Ectodermal cell (in vitro differentiated cells): ENCODE measurements around the gene MEOX2. TPM values are rescaled to one million over a fixed set of nuclear protein-coding genes. Genes with fewer than 3 reads are reported as not detected.

Experiments
- H3K27ac ChIP-seq: 2 replicates; pipeline ENCODE4 v1.7.0; 2013; ENCODE audit warnings: mild to moderate bottlenecking, low read depth, low read length; ENCODE audit not compliant: insufficient read depth, poor library complexity, severe bottlenecking
- H3K27me3 ChIP-seq: 2 replicates; pipeline ENCODE4 v1.7.0; 2013; ENCODE audit warnings: mild to moderate bottlenecking, low read length; ENCODE audit not compliant: insufficient read depth, control insufficient read depth, poor library complexity, severe bottlenecking
- H3K36me3 ChIP-seq: one replicate; pipeline ENCODE4 v1.7.0; 2013; ENCODE audit warnings: low read length; ENCODE audit not compliant: control insufficient read depth, insufficient read depth
- H3K4me1 ChIP-seq: one replicate; pipeline ENCODE4 v1.7.0; 2013; ENCODE audit warnings: low read length; ENCODE audit not compliant: control insufficient read depth, insufficient read depth
- H3K4me3 ChIP-seq: 2 replicates; pipeline ENCODE4 v1.7.0; 2013; ENCODE audit warnings: low read depth, low read length, control low read depth; ENCODE audit not compliant: insufficient read depth
- H3K9me3 ChIP-seq: 2 replicates; pipeline ENCODE4 v1.7.0; 2013; ENCODE audit warnings: mild to moderate bottlenecking, low read length, moderate library complexity; ENCODE audit not compliant: control insufficient read depth
- WGBS, 2 experiments: methylation state at CpG; one replicate each; pipeline ENCODE4 v1.1.7; 2013; ENCODE audit warnings: missing lambda C conversion rate in 2 of 2; 5-methylcytosine and 5-hydroxymethylcytosine counted together
- polyA plus RNA-seq, 4 experiments: library from polyadenylated mRNA; stranded (reverse); fragments of 50-300 nt; gene quantifications; one replicate each; pipeline ENCODE4 v1.2.3, GENCODE V29; 2013

Gene MEOX2
- not detected for polyA plus RNA-seq (2013, experiment 1 of 4)
- polyA plus RNA-seq (2013, experiment 2 of 4): 0.12 TPM
- not detected for polyA plus RNA-seq (2013, experiment 3 of 4)
- polyA plus RNA-seq (2013, experiment 4 of 4): 0.24 TPM

GRCh38 chr7:15686295-15686956 is at the start of gene MEOX2:
MEOX2 (minus strand) TSS chr7:15686683; CDS start chr7:15686402, 281 bp downstream.
- Histone ChIP-seq H3K9me3 (no peaks in the 10 kb centered on the region), H3K36me3 (no peaks in the 10 kb centered on the region), H3K27ac (no peak within 1 kb of the TSS), H3K4me1 (peaks cover 22% of the 10 kb centered on the region), H3K4me3 (peak within 1 kb of the TSS; percentile 19), H3K27me3 (peaks cover 71% of the 10 kb centered on the region)
- WGBS, 2 experiments: 2% methylated on average over 32 of the region's 32 CpGs

- no peaks in the 10 kb centered on the region for H3K4me1 ChIP-seq
- H3K27ac ChIP-seq: no peak overlapping the region
- no peak overlapping the region for H3K4me3 ChIP-seq
- H3K27me3 ChIP-seq: no peaks in the 10 kb centered on the region
- H3K36me3 ChIP-seq: no peaks in the 10 kb centered on the region
- no peaks in the 10 kb centered on the region for H3K9me3 ChIP-seq
These were observed 43.3 kb upstream of the MEOX2 start for GRCh38 chr7:15729746-15730145.

- Histone ChIP-seq H3K27me3 (no peaks in the 10 kb centered on the region), H3K27ac (no peak overlapping the region), H3K36me3 (no peaks in the 10 kb centered on the region), H3K4me1 (no peaks in the 10 kb centered on the region), H3K9me3 (no peaks in the 10 kb centered on the region), H3K4me3 (no peak overlapping the region)
- 83 to 91% methylated on average over 1 to 3 of the region's 3 CpGs for WGBS, 2 experiments
These were observed 38.6 kb upstream of the MEOX2 start for GRCh38 chr7:15725051-15725450.

- H3K36me3 ChIP-seq: no peaks in the 10 kb centered on the region
- H3K4me1 ChIP-seq: no peaks in the 10 kb centered on the region
- no peak overlapping the region for H3K4me3 ChIP-seq
- H3K27ac ChIP-seq: no peak overlapping the region
- no peaks in the 10 kb centered on the region for H3K9me3 ChIP-seq
- H3K27me3 ChIP-seq: no peaks in the 10 kb centered on the region
These were observed 37.4 kb upstream of the MEOX2 start for GRCh38 chr7:15723841-15724240.

- no peaks in the 10 kb centered on the region for H3K27me3 ChIP-seq
- no peak overlapping the region for H3K4me3 ChIP-seq
- WGBS, 2 experiments: 32% methylated on average over 5 of the region's 5 CpGs; no CpG with 5 or more reads in 1 of the 2 experiments
- H3K9me3 ChIP-seq: no peaks in the 10 kb centered on the region
- H3K4me1 ChIP-seq: no peaks in the 10 kb centered on the region
- no peaks in the 10 kb centered on the region for H3K36me3 ChIP-seq
- no peak overlapping the region for H3K27ac ChIP-seq
These were observed 34.5 kb upstream of the MEOX2 start for GRCh38 chr7:15720849-15721471.

GRCh38 chr7:15719311-15719710 is 32.8 kb upstream of the MEOX2 start:
- Histone ChIP-seq H3K27ac (no peak overlapping the region), H3K9me3 (no peaks in the 10 kb centered on the region), H3K4me3 (no peak overlapping the region), H3K4me1 (no peaks in the 10 kb centered on the region), H3K36me3 (no peaks in the 10 kb centered on the region), H3K27me3 (no peaks in the 10 kb centered on the region)
- WGBS, 2 experiments: 100% methylated on average over 1 of the region's 1 CpG

GRCh38 chr7:15715435-15715834 is 29.0 kb upstream of the MEOX2 start:
- no peak overlapping the region for H3K4me3 ChIP-seq
- 80 to 97% methylated on average over 1 of the region's 2 CpGs for WGBS, 2 experiments
- no peaks in the 10 kb centered on the region for H3K4me1 ChIP-seq
- H3K27me3 ChIP-seq: no peaks in the 10 kb centered on the region
- no peaks in the 10 kb centered on the region for H3K9me3 ChIP-seq
- no peak overlapping the region for H3K27ac ChIP-seq
- H3K36me3 ChIP-seq: no peaks in the 10 kb centered on the region

GRCh38 chr7:15709978-15710377 is 23.5 kb upstream of the MEOX2 start:
- 87 to 88% methylated on average over 3 of the region's 3 CpGs for WGBS, 2 experiments
- no peak overlapping the region for H3K4me3 ChIP-seq
- no peaks in the 10 kb centered on the region for H3K27me3 ChIP-seq
- no peak overlapping the region for H3K27ac ChIP-seq
- no peaks in the 10 kb centered on the region for H3K9me3 ChIP-seq
- no peaks in the 10 kb centered on the region for H3K36me3 ChIP-seq
- H3K4me1 ChIP-seq: no peaks in the 10 kb centered on the region

GRCh38 chr7:15707570-15707969 is 21.1 kb upstream of the MEOX2 start:
- Histone ChIP-seq H3K36me3 (no peaks in the 10 kb centered on the region), H3K27me3 (no peaks in the 10 kb centered on the region), H3K9me3 (no peaks in the 10 kb centered on the region), H3K4me1 (no peaks in the 10 kb centered on the region), H3K27ac (no peak overlapping the region), H3K4me3 (no peak overlapping the region)
- WGBS, 2 experiments: 85 to 100% methylated on average over 1 of the region's 1 CpG

GRCh38 chr7:15703732-15704131 is 17.2 kb upstream of the MEOX2 start:
- Histone ChIP-seq H3K4me3 (no peak overlapping the region), H3K36me3 (no peaks in the 10 kb centered on the region), H3K27ac (no peak overlapping the region), H3K9me3 (no peaks in the 10 kb centered on the region), H3K27me3 (no peaks in the 10 kb centered on the region), H3K4me1 (no peaks in the 10 kb centered on the region)
- 94 to 100% methylated on average over 1 of the region's 1 CpG for WGBS, 2 experiments
